GM18526 (cell line): ENCODE measurements around the gene LENG8.

ENCODE experiments used
- POLR2A ChIP-seq: IDR thresholded peaks from 3 replicates; pipeline ENCODE4 v1.6.1; 2011; ENCODE audit not compliant: insufficient read length; ENCODE audit errors: extremely low read depth

The LENG8 gene

DNA sequence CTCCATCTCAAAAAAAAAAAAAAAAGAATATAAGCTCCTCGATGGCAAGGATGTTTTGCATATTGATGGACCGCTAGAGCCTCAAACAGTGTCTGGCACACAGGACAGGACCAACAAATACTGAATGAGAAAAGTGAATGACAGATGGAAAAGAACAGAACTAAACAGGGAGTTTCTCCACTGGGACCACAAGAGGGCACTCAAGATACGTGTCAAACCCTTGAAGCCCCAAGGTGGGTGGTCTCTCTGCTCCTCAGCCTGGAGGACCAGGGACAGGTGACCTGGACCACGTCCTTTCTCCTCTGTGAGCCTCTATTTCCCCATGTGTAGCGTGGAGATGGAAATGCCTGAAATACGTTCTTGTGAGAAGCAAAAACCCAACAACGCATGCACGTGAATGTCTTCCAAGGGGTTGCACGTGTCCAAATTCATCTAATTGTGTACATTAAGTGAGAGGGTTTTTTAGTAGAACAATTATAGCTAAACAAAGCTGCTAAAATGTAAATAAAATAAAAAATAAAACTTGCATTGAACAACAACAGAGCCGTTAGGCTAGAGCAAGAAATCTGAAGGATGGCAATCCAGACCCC is 29.8 kb downstream of the LENG8 start:
- no peak for TF ChIP-seq POLR2A

DNA sequence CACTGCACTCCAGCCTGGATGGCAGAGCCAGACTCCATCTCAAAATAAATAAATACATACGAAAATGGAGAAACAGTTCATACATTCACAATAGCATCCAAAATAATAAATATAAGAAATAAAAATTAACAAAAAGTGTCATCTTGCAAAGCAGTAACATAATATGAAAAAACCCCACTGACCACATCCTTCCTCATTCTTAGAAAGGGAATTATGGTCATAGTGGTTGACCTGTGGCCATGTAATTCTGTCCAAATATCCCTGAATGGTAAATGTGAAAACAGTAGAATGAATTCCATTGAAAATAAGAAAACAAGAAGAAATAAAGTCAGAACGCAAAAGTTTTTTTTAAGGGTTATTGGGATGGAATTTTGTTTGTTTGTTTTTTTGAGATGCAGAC is 31.1 kb downstream of the LENG8 start:
- no peak for TF ChIP-seq POLR2A

DNA sequence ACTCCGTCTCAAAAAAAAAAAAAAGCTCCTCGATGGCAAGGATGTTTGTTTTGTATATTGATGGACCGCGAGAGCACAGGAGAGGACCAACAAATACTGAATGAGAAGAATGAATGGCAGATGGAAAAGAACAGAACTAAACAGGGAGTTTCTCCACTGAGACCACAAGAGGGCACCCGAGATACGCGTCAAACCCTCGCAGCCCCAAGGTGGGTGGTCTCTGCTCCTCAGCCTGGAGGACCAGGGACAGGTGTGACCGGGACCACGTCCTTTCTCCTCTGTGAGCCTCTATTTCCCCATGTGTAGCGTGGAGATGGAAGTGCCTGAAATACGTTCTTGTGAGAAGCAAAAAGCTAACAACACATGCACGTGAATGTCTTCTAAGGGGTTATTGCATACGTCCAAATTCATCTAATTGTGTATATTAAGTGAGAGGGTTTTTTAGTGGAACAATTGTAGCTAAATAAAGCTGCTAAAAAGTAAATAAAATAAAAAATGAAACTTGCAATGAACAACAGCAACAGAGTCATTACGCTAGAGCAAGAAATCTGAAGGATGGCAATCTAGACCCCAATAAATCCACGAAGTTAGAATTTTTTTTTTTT is 32.4 kb downstream of the LENG8 start:
- no peak for TF ChIP-seq POLR2A

DNA sequence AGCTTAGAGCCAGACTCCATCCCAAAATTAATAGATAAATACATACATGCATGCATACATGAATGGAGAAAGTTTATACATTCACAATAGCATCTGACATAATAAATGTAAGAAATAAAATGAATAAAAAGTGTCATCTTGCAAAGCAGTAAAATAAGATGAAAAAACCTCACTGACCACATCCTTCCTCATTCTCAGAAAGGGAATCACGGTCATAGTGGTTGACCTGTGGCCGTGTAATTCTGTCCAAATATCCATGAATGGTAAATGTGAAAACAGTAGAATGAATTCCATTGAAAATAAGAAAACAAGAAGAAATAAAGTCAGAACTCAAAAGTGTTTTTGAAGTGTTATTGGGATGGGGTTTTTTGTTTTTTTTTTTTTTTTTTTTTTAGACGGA is 33.9 kb downstream of the LENG8 start:
- TF ChIP-seq POLR2A, result no peak

DNA sequence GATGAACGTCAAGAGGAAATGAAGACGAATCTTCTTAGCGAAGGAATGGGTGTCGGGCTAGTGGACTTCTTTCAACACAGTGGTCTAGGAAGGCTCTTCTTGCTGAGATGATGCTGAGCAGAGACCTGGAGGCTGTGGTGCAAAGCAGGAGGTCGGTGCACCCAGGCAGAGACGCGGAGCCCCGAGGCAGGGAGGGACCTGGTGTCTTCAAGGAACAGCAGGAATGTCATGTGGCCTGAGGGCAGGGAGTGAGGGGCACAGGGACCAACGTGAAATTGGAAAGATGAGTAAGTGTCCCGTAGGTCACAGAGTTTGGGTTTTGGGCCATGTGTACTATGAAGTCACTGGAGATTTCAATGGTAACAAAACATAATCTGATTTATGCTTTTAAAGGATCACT is 35.5 kb downstream of the LENG8 start:
- no peak for TF ChIP-seq POLR2A

DNA sequence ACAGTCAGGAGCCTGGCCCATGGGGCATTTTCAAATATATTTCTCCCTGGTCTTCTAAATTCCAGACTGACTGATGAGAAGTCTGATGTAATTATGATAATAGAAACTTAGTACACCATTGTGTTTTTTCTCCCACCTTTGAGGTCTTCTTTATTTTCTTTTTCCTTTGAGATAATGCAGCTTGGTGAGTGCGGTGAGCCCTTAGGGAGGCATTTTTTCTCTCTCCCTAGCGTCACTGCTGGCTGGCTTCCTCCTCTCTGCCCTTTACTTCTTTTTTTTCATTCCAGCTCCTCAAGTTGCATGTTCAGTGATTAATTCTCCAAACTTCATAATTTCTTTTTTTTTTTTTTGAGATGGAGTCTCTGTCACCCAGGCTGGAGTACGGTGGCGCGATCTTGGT is 36.9 kb downstream of the LENG8 start:
- TF ChIP-seq POLR2A, result no peak

DNA sequence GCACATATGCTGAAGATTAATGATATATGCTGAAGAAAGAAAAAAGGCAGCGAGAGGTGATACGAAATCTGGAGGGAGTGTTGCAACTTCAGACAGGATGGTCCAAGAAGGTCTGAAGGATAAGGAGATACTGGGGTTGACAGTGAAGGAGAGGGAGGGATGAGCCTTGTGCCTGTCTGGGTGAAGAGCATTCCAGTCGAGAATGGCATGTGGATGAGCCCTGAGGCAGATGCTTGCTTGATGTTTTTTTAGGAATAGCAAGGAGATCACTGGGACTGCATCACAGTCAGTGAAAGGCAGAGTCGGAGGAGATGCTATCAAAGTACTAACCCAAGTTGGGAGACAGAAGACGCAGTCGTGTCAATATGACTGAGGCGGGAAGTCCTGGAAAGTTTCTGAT is 40.3 kb downstream of the LENG8 start:
- no peak for TF ChIP-seq POLR2A

DNA sequence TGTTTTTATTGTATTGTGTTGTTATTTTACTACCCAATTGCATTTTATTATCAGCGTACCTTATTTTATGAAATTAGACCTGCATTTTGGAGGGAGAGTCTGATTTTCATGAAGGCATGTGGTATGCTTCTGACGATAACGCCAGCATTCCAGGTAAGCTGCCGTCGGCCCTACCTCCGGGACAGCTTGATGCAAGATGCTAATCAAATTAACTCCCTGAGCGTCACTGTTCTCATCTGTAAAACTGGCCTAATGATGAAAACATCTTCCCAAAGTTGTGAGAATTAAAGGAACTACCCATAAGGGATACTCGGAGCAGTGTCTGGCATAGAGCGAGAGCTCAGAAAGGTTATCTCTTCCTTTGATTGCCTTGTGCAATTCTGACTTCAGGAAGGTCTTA is 40.8 kb downstream of the LENG8 start:
- no peak for TF ChIP-seq POLR2A

DNA sequence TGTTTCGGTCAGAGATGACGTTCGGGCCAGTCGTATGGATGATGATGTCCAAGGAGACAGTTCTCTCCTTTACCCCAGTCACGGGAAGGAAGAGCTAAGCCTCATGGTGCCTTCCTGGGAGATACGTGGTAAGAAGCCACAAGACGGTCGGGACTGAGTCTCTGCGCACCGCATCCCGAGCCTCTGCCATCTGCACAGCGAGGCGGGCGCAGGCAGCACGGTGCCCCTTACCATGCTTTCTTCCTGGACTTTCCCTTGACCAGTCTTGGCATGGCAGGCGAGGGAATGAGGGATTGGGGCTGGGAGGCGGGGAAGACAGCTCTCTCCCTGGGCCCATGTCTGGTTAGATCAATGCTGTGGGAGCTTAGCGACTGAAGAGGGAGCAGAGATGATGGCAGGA is 43.6 kb downstream of the LENG8 start:
- TF ChIP-seq POLR2A, result no peak

DNA sequence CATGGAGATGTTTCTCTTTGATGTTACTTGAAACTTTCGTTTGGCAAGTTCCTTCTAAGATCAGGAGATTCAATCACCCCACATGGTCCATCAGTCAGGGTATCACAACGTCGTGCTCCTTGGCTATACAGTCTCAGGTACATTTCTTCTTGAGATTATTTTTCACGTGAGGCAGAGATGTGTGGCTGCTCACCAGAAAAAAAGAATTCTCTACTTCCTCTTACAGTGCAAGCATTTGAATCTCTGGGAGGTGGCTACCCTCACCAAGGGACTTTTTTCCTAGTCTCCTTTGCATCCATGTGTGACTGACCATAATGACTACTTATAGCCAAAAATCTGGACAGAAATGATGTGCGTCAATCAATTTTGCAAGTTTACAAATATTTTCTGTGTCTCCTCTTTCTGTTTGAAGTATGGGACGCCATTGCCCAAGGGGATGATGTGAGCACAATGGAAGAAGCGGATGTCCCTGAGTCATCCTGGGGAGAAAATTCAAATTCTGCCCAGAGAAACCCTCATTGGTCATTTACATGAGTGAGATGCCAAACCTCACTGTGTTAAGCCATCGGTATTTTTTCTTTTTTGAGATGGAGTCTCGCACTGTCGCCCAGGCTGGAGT is 45.1 kb downstream of the LENG8 start:
- no peak for TF ChIP-seq POLR2A

DNA sequence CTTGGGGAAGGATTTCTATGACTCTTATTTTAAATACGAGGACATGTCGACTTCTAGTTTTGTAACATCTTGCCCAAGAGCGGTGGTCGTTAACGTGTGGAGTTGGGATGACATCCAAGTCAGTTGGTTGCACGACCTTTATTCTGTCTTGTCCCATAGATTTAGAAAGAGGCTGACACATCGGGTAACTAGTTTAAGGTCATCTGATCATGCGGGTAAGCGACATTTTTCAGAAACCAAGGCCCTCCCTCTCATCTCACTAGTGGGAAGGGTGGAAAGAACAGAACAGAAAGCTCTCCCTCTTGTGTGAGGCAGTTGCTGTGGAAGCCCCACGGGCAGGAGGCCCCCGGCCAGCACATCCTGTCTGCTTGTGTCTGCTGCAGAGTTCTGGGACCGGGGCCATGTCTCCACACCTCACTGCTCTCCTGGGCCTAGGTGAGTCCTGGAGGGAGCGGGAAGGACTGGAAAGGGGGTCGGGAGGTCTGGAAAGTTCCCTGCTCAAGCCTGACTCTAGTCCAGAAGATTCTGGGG is 53.6 kb downstream of the LENG8 start, which contains the start of gene LAIR2:
LAIR2 (plus strand) TSS at position 314 of the 531 bp plus-strand sequence; CDS start at position 402, 88 bp downstream.
- no peak for TF ChIP-seq POLR2A

DNA sequence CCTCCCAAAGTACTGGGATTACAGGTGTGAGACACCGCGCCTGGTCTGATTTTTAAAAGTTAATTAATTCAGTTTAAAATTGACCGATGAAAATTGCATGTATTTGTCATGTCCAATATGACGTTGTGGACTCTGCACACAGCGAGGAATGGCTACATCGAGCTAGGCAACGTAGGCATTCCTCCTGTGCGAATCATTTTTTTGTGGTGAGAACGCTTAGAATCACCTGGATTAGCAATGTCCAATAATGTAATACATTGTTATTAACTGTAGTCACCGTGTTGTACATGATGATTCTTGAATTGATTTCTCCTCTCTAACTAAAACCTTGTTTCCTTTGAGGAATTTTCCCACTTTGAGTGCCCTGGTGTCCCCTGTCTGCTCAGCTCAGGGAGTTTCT is 57.1 kb downstream of the LENG8 start:
- no peak for TF ChIP-seq POLR2A

DNA sequence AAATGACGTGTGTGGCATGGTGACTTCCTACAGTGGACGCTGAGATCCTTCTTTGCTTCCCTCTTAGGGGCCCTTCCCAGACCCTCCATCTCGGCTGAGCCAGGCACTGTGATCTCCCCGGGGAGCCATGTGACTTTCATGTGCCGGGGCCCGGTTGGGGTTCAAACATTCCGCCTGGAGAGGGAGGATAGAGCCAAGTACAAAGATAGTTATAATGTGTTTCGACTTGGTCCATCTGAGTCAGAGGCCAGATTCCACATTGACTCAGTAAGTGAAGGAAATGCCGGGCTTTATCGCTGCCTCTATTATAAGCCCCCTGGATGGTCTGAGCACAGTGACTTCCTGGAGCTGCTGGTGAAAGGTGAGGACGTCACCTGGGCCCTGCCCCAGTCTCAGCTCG is 58.8 kb downstream of the LENG8 start:
- no peak for TF ChIP-seq POLR2A
